Osteoblast (primary cell): ENCODE results near the gene MS4A5. TPM values are rescaled to one million over a fixed set of nuclear protein-coding genes. Genes with fewer than 3 reads are reported as not detected.

ENCODE experiments used
- DNase-seq: peaks from one replicate; pipeline ENCODE4 v3.0.0; 2011; ENCODE audit warnings: low spot score, mixed read lengths; ENCODE audit not compliant: insufficient read length; ENCODE audit errors: missing footprints
- H2AFZ ChIP-seq: 2 replicates; pipeline ENCODE4 v1.6.0; 2011; ENCODE audit warnings: mild to moderate bottlenecking, low read length
- H3K27ac ChIP-seq: 2 replicates; pipeline ENCODE4 v1.5.1; 2011; ENCODE audit warnings: mild to moderate bottlenecking, low read depth, low read length, moderate library complexity
- H3K27me3 ChIP-seq: 2 replicates; pipeline ENCODE4 v1.6.0; 2012; ENCODE audit warnings: mild to moderate bottlenecking, control low read depth, inconsistent platforms, low read length, moderate library complexity; ENCODE audit not compliant: insufficient read depth
- H3K36me3 ChIP-seq: 2 replicates; pipeline ENCODE4 v1.5.1; 2011; ENCODE audit warnings: mild to moderate bottlenecking, low read length, control low read depth, moderate library complexity; ENCODE audit not compliant: insufficient read depth
- H3K4me1 ChIP-seq: 2 replicates; pipeline ENCODE4 v1.5.1; 2011; ENCODE audit warnings: mild to moderate bottlenecking, low read length, control low read depth, moderate library complexity; ENCODE audit not compliant: insufficient read depth
- H3K4me2 ChIP-seq: 2 replicates; pipeline ENCODE4 v1.6.0; 2011; ENCODE audit warnings: mild to moderate bottlenecking, low read length; ENCODE audit not compliant: insufficient read depth
- H3K4me3 ChIP-seq: fragments of 200-600 bp; sonication (generic); 3 replicates; pipeline ENCODE4 v1.5.1; 2012; ENCODE audit warnings: mild to moderate bottlenecking, low read length, inconsistent platforms; ENCODE audit not compliant: insufficient read depth
- H3K79me2 ChIP-seq: 2 replicates; pipeline ENCODE4 v1.6.0; 2012; ENCODE audit warnings: mild to moderate bottlenecking, low read length, control low read depth, inconsistent platforms; ENCODE audit not compliant: insufficient read depth
- H3K9me3 ChIP-seq: 2 replicates; pipeline ENCODE4 v1.5.1; 2011; ENCODE audit warnings: low read depth, low read length, control low read depth
- H4K20me1 ChIP-seq: 2 replicates; pipeline ENCODE4 v1.6.0; 2012; ENCODE audit warnings: mild to moderate bottlenecking, low read length, control low read depth; ENCODE audit not compliant: insufficient read depth
- CTCF ChIP-seq: IDR thresholded peaks from 2 replicates; pipeline ENCODE4 v1.5.1; 2011; ENCODE audit warnings: mild to moderate bottlenecking, low read depth, low read length, moderate library complexity; ENCODE audit errors: extremely low read depth
- total RNA-seq: library from RNA; depleted of rRNA; stranded (reverse); fragments of >200 nt; gene quantifications from 2 replicates; pipeline ENCODE4 v1.2.3, GENCODE V29; 2012

MS4A5 gene
- total RNA-seq, 1 donor, result not detected

GRCh38 chr11:60393016-60393415 is 36.4 kb upstream of the MS4A5 start:
- Histone ChIP-seq H3K4me3 (no peak overlapping the region), H3K79me2 (no peaks in the 10 kb centered on the region), H4K20me1 (no peaks in the 10 kb centered on the region), H3K9me3 (peaks cover 2% of the 10 kb centered on the region), H3K27ac (no peak overlapping the region), H3K4me1 (no peaks in the 10 kb centered on the region), H3K36me3 (no peaks in the 10 kb centered on the region), H3K4me2 (no peak overlapping the region), H2AFZ (no peak overlapping the region), H3K27me3 (no peaks in the 10 kb centered on the region)
- no peak for DNase-seq
- no peak for TF ChIP-seq CTCF

GRCh38 chr11:60394666-60395380 is 34.5 kb upstream of the MS4A5 start:
- H4K20me1 ChIP-seq, result no peaks in the 10 kb centered on the region
- no peak overlapping the region for H3K4me3 ChIP-seq
- H3K27me3 ChIP-seq, result no peaks in the 10 kb centered on the region
- no peaks in the 10 kb centered on the region for H3K4me1 ChIP-seq
- H3K36me3 ChIP-seq, result no peaks in the 10 kb centered on the region
- no peak overlapping the region for H2AFZ ChIP-seq
- H3K9me3 ChIP-seq, result peaks cover 2% of the 10 kb centered on the region
- no peak for DNase-seq
- no peak overlapping the region for H3K4me2 ChIP-seq
- no peak for TF ChIP-seq CTCF
- no peaks in the 10 kb centered on the region for H3K79me2 ChIP-seq
- no peak overlapping the region for H3K27ac ChIP-seq

GRCh38 chr11:60396382-60396781 is 33.0 kb upstream of the MS4A5 start, which contains the start of gene MS4A14:
TSS of gene MS4A14 (plus strand) at chr11:60396459. CDS start at chr11:60396579, 120 bp downstream.
- no peak for DNase-seq
- Histone ChIP-seq H3K4me1 (no peaks in the 10 kb centered on the region), H3K79me2 (no peaks in the 10 kb centered on the region), H2AFZ (no peak within 1 kb of the TSS), H4K20me1 (no peaks in the 10 kb centered on the region), H3K27me3 (no peaks in the 10 kb centered on the region), H3K36me3 (no peaks in the 10 kb centered on the region), H3K4me3 (no peak within 1 kb of the TSS), H3K4me2 (no peak within 1 kb of the TSS), H3K9me3 (peaks cover 2% of the 10 kb centered on the region), H3K27ac (no peak within 1 kb of the TSS)
- TF ChIP-seq CTCF, result no peak

DNA sequence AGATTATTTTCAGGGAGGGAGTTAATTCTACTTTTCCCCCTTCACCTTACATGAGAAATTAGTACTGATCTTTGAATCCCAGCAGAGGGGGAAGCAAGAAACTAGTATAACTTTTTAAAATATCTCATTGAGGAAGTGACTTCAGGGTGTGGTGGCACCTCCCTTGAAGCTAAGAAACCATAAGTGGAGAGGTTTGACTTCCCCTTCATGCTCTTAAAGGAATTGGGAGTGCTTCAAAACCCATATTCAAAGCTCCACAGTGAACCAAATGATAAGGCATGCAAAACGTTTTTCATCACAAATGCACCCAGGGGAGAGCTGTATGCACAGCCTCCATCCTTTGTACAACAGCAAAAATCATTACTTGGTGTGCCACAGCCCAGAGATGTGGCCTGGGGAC is 32.6 kb upstream of the MS4A5 start:
- H2AFZ ChIP-seq, result no peak overlapping the region
- no peaks in the 10 kb centered on the region for H3K4me1 ChIP-seq
- TF ChIP-seq CTCF, result no peak
- no peaks in the 10 kb centered on the region for H3K79me2 ChIP-seq
- H3K9me3 ChIP-seq, result peaks cover 2% of the 10 kb centered on the region
- H3K27ac ChIP-seq, result no peak overlapping the region
- H3K4me3 ChIP-seq, result no peak overlapping the region
- no peaks in the 10 kb centered on the region for H3K36me3 ChIP-seq
- no peaks in the 10 kb centered on the region for H3K27me3 ChIP-seq
- DNase-seq, result no peak
- no peak overlapping the region for H3K4me2 ChIP-seq
- no peaks in the 10 kb centered on the region for H4K20me1 ChIP-seq
